ENCODE data around the gene IP6K3. TPM values are rescaled to one million over a fixed set of nuclear protein-coding genes. Genes with fewer than 3 reads are reported as not detected.
A peak's percentile ranks its signal among the peaks of the same experiment; 100 is the strongest.

The IP6K3 gene
- total and polyA plus RNA-seq, 2 donors (not counting 1 experiment from before 2014, with no cell fraction given), result not detected

DNA sequence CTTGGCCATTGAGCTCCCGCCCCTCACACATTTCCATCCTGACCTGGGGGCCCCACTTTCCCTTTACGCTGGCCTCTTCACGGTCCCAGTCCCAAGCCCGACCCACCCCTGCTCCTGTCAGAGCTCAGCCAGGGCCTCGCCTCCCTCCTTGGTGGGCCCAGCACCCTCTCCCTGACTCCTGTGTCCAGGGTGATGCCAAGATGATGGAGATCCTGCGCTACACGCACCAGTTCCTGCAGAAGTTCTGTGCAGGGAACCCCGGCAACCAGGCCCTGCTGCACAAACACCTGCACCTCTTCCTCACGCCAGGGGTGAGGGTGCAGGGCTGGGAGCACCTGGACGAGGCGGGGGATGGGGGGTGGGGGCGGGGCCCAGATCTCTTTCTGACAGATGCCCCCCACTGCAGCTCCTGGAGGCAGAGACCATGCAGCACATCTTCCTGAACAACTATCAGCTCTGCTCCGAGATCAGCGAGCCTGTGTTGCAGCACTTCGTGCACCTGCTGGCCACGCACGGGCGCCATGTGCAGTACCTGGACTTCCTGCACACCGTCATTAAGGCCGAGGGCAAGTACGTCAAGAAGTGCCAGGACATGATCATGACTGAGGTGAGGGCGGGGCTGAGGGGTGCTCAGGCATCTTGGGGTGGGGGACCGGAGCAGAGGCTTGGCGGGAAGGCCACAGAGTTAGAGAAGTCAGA is 68.3 kb downstream of the IP6K3 start:
- Histone ChIP-seq H3K4me2 (replicated peaks; ENCODE audit: low read depth, low read length, poor library complexity, severe bottlenecking) (no peak overlapping the region), H3K4me3 (ENCODE audit: control extremely low read depth in 1 of 5, extremely low read depth in 1 of 5, insufficient read depth in 1 of 5, low read depth in 2 of 5, low read length in 4 of 5) (no peak overlapping the region), H4K20me1 (ENCODE audit: control insufficient read depth, insufficient read depth, low read length, poor library complexity, severe bottlenecking) (no peaks in the 10 kb centered on the region), H3K4me1 (ENCODE audit: control insufficient read depth in 2 of 2, insufficient read depth in 2 of 2, low read length in 2 of 2) (peaks cover 0 to 11% of the 10 kb centered on the region in 2 donors), H2AFZ (ENCODE audit: insufficient read depth, low read depth, low read length, poor library complexity, severe bottlenecking) (no peak overlapping the region), H3K27me3 (replicated peaks in 1 of 4; ENCODE audit: control extremely low read depth in 1 of 4, control insufficient read depth in 3 of 4, insufficient read depth in 4 of 4, low read length in 3 of 4) (no peaks in the 10 kb centered on the region), H3K79me2 (ENCODE audit: control insufficient read depth, insufficient read depth, low read length) (peaks cover 3% of the 10 kb centered on the region), H3K9me3 (ENCODE audit: control extremely low read depth in 1 of 3, control insufficient read depth in 2 of 3, insufficient read depth in 1 of 3, low read length in 2 of 3) (no peaks in the 10 kb centered on the region), H3K27ac (ENCODE audit: low read length in 2 of 2) (no peak overlapping the region), H3K9ac (ENCODE audit: low read length) (no peak overlapping the region), H3K36me3 (replicated peaks in 1 of 2; ENCODE audit: control extremely low read depth in 1 of 2, control insufficient read depth in 1 of 2, extremely low read depth in 1 of 2, insufficient read depth in 2 of 2, low read length in 1 of 2) (peaks cover 0 to 82% of the 10 kb centered on the region in 2 experiments)
- POLR2A ChIA-PET, result interaction anchor here (0.9 kb wide), 1 partner anchor 10 kb away, joined by 3 read pairs; no protein-coding TSS in a partner anchor
- CTCF ChIA-PET, result interaction anchor here (0.9 kb wide), 1 partner anchor 88 kb away, joined by 3 read pairs; no protein-coding TSS in a partner anchor
- H3K27me3 Mint-ChIP-seq, result no peaks in the 10 kb centered on the region
- ATAC-seq (ENCODE audit: low read depth) (no peak), DNase-seq (peak; percentile 45)
- 72% methylated on average over 17 of the region's 24 CpGs for WGBS (ENCODE audit: insufficient coverage)
- no peak for TF ChIP-seq EZH2 (IDR thresholded peaks at IDR 0.05; ENCODE audit: borderline replicate concordance, insufficient read depth, low read depth, low read length, poor library complexity, severe bottlenecking)
- TF ChIP-seq, protein P1, sequence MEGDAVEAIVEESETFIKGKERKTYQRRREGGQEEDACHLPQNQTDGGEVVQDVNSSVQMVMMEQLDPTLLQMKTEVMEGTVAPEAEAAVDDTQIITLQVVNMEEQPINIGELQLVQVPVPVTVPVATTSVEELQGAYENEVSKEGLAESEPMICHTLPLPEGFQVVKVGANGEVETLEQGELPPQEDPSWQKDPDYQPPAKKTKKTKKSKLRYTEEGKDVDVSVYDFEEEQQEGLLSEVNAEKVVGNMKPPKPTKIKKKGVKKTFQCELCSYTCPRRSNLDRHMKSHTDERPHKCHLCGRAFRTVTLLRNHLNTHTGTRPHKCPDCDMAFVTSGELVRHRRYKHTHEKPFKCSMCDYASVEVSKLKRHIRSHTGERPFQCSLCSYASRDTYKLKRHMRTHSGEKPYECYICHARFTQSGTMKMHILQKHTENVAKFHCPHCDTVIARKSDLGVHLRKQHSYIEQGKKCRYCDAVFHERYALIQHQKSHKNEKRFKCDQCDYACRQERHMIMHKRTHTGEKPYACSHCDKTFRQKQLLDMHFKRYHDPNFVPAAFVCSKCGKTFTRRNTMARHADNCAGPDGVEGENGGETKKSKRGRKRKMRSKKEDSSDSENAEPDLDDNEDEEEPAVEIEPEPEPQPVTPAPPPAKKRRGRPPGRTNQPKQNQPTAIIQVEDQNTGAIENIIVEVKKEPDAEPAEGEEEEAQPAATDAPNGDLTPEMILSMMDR (IDR thresholded peaks at IDR 0.05), result no peak
- H3K27ac Mint-ChIP-seq, result peak overlapping the region; percentile 70
- H3K4me1 Mint-ChIP-seq, result peaks cover 16% of the 10 kb centered on the region
- intact Hi-C loops (cut with micrococcal nuclease), result no loop called here
- H3K9me3 Mint-ChIP-seq (ENCODE audit: insufficient read depth), result no peaks in the 10 kb centered on the region
- H3K4me3 Mint-ChIP-seq, result no peak overlapping the region

DNA sequence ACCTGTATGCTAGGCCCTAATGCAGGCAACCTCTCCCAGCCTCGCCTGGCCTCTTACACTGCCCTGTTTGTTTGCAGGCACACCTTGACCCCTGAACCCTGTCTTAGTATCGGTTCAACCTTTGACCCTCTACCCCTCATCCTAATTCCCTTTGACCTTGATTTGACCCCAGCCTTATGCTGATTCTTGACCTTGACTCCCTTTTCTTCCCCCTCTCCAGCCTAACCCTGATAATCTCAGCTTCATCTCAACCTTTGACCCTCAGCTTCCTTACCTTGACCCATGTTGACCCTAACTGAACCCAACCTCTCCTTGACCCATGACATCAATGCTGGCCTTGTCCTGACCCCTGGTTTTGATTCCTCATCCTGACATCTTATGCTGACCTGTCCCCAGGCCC is 69.0 kb downstream of the IP6K3 start:
- DNase-seq, result no peak
- Mint-ChIP-seq H3K4me1 (peaks cover 16% of the 10 kb centered on the region), H3K9me3 (ENCODE audit: insufficient read depth) (no peaks in the 10 kb centered on the region), H3K27ac (no peak overlapping the region), H3K27me3 (no peaks in the 10 kb centered on the region), H3K4me3 (no peak overlapping the region)
- Histone ChIP-seq H3K27me3 (replicated peaks in 1 of 4; ENCODE audit: control extremely low read depth in 1 of 4, control insufficient read depth in 3 of 4, insufficient read depth in 4 of 4, low read length in 3 of 4) (no peaks in the 10 kb centered on the region), H3K27ac (ENCODE audit: low read length in 2 of 2) (no peak overlapping the region), H3K36me3 (replicated peaks in 1 of 2; ENCODE audit: control extremely low read depth in 1 of 2, control insufficient read depth in 1 of 2, extremely low read depth in 1 of 2, insufficient read depth in 2 of 2, low read length in 1 of 2) (peaks cover 0 to 82% of the 10 kb centered on the region in 2 experiments), H3K9me3 (ENCODE audit: control extremely low read depth in 1 of 3, control insufficient read depth in 2 of 3, insufficient read depth in 1 of 3, low read length in 2 of 3) (no peaks in the 10 kb centered on the region), H3K9ac (ENCODE audit: low read length) (no peak overlapping the region), H3K4me2 (replicated peaks; ENCODE audit: low read depth, low read length, poor library complexity, severe bottlenecking) (no peak overlapping the region), H2AFZ (ENCODE audit: insufficient read depth, low read depth, low read length, poor library complexity, severe bottlenecking) (no peak overlapping the region), H3K79me2 (ENCODE audit: control insufficient read depth, insufficient read depth, low read length) (peaks cover 3% of the 10 kb centered on the region), H3K4me3 (ENCODE audit: control extremely low read depth in 1 of 5, extremely low read depth in 1 of 5, insufficient read depth in 1 of 5, low read depth in 2 of 5, low read length in 4 of 5) (no peak overlapping the region), H3K4me1 (ENCODE audit: control insufficient read depth in 2 of 2, insufficient read depth in 2 of 2, low read length in 2 of 2) (peaks cover 0 to 11% of the 10 kb centered on the region in 2 donors), H4K20me1 (ENCODE audit: control insufficient read depth, insufficient read depth, low read length, poor library complexity, severe bottlenecking) (no peaks in the 10 kb centered on the region)
- no peak for ATAC-seq (ENCODE audit: low read depth)
- 95% methylated on average over 2 of the region's 2 CpGs for WGBS (ENCODE audit: insufficient coverage)
- CTCF ChIA-PET, result interaction anchor here (0.9 kb wide), 1 partner anchor 88 kb away, joined by 3 read pairs; no protein-coding TSS in a partner anchor
- TF ChIP-seq, protein P1 (IDR thresholded peaks at IDR 0.05), result no peak
- no peak for TF ChIP-seq EZH2 (IDR thresholded peaks at IDR 0.05; ENCODE audit: borderline replicate concordance, insufficient read depth, low read depth, low read length, poor library complexity, severe bottlenecking)
- POLR2A ChIA-PET, result interaction anchor here (0.9 kb wide), 1 partner anchor 9 kb away, joined by 3 read pairs; no protein-coding TSS in a partner anchor
- intact Hi-C loops (cut with micrococcal nuclease), result no loop called here
